RPMI7951 (cell line): Measurements from ENCODE around the gene BTRC. TPM values are rescaled to one million over a fixed set of nuclear protein-coding genes. Genes with fewer than 3 reads are reported as not detected.
A peak's percentile ranks its signal among the peaks of the same experiment; 100 is the strongest.

Experiments
- DNase-seq: peaks from one replicate; pipeline ENCODE4 v3.0.0-alpha.2; 2012; ENCODE audit warnings: low read depth
- total RNA-seq: library from RNA; depleted of rRNA; stranded (reverse); fragments of >200 nt; shearing (Covaris generic); gene quantifications from 2 replicates; pipeline ENCODE4 v1.2.3, GENCODE V29; 2014

Gene BTRC
- total RNA-seq, 1 experiment from 2014 or later = 7.1 TPM

DNA sequence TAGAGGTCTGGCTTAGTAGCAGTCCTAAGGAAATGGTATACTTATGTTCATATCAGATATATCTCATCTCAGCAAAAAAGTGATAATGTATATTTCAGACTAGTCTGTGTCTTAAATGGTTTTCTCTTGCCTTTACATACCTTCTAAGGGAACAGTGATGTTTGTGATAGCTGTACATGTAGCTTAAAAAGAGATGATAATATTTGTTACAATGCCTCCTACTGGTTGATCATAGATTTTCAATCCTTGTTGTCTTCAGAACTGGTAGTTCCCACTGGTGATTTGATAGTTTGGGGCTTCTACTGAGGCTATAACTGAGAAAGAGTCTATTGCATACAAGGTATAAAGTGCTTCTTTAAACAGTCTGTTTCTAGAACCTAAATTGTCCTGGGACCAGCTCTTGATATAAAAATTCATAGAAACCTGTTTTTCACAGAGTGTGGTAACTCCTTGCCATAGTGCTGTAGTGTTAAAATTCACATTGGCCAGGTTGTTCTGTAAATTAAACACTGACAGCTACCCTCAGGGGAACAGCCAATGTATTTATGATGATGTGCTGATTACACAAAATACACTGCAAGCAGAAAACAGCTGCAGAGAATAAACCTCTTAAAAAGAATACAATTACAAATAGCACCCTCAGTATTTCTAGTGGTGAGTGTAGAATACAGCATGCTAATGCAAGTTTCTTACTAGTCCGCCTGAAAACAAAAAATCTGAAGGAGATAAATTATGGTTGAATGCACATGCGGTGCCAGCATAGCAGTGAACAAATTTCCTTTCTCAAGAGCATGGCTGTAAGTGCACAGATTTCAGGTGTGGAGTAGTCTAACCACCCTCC lies 90.3 kb downstream of the BTRC start:
- DNase-seq = no peak

DNA sequence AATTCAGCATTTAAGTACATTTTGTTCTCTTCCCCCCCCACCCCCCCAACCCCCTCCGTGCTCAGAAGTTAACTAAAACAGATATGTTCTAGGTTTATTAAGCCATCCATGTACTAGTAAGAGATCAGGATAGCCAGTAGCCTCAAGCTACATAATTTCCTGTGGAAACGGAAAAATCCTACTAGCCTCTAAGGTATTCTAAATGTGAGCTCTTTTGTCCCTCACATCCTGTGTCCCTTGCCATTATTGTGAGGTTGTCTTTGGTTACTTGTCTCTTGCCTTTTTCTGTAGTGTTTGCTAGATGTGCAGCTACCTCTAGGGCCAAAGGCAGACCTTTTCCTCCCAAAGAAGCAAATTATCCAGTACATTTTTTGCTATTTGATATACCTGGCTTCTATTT lies 92.1 kb downstream of the BTRC start:
- DNase-seq = no peak

DNA sequence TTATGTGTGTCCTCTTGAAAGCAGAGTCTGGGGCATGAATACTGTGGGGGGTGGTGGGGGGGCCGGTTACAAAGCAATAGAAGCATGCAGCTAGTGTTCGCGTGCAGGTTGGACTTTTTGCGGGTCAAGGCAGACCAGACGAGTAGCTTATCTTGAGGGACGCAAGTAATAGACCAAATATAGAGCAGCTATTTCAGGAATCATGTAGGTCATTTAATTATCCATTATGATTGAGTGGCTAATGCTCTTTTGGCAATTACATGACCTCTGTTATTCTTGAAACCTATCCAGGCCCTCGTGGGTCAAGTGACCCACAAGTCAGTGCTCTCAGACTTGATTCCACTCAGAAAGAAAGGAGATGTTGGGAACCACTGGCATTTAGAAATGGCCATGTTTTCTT lies 93.0 kb downstream of the BTRC start:
- DNase-seq = no peak

DNA sequence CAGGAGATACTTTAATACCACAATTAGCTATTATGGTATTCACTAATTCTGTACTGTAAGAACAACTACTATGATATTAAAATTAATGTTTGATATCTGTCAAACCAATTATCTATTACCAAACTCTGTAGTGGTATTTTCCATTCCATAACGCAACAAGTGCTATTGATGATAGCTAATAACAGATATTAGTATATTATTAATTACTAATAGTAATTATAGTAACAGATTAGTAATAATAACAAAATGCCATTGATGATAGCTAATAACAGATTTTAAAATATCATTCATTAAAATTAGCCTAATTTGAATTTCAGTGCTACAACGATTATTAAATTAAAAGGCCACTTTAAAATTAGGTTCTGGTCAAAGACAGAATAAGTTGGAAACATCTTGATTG lies 93.5 kb downstream of the BTRC start:
- DNase-seq = no peak

GRCh38 chr10:101450277-101451080 lies 96.5 kb downstream of the BTRC start:
- DNase-seq = no peak

GRCh38 chr10:101451261-101451660 lies 97.3 kb downstream of the BTRC start:
- no peak for DNase-seq

GRCh38 chr10:101451667-101452069 lies 97.7 kb downstream of the BTRC start:
- DNase-seq = no peak

- no peak for DNase-seq
Observed at GRCh38 chr10:101452176-101452575, 98.2 kb downstream of the BTRC start.

DNA sequence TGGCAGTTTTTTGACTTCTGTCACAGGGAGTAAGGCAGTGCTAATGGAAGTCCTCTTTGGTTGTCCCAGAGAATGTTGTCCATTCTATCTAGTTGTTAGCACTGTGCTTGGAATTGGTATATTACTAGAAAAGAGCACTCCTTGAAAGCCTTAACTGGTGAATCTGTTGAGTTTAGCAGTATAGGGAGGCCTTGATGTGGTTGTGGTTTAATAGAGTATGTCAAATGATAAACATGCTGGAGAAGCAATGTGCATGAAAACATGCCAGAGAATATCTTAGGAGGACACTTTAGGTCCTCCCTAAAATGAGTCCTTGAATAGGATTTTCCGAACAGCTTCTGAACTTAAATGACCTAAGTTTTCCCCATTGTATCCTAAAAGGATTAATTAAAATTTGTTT lies 98.6 kb downstream of the BTRC start:
- no peak for DNase-seq

DNA sequence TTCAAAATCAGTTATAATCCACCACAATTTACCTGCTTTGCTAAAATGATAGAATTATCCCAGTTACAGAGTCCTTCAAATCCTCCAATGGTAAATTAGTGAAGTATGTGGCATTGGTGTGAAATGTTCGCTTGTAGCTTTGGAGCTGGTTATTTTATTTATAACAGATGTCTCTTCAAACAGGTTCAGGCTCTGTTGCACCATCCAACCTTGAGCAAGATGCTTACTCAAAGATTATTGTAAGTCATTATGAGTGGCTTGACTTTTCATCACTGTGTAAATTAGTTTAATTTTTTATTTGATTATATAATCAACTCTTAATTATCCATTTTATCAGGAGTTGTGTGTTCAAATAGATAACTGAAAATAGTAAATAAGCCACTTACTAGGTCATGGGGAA lies 99.4 kb downstream of the BTRC start:
- DNase-seq = no peak

GRCh38 chr10:101453791-101454718 lies 100.1 kb downstream of the BTRC start:
- DNase-seq = peak; percentile 57

- DNase-seq = no peak
Observed at GRCh38 chr10:101458869-101459268, 104.9 kb downstream of the BTRC start.

DNA sequence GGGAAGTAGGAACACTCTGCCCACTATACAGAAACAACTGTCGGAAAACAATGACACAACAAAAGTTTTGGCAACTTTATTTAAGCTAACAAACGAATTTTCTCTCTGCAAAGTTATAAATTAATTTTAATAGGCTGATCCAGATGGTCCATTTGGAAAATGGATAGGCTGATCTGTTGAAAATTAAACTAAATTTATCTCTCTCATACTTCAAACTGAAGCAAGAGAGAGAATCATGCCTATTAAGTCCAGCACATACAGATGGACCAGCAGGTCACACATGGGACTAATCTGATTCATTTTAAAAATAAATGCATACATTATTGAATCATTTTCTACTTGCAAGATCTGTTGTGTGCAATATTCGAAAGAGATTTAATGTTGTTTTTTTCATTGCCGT lies 110.1 kb downstream of the BTRC start:
- DNase-seq = no peak

DNA sequence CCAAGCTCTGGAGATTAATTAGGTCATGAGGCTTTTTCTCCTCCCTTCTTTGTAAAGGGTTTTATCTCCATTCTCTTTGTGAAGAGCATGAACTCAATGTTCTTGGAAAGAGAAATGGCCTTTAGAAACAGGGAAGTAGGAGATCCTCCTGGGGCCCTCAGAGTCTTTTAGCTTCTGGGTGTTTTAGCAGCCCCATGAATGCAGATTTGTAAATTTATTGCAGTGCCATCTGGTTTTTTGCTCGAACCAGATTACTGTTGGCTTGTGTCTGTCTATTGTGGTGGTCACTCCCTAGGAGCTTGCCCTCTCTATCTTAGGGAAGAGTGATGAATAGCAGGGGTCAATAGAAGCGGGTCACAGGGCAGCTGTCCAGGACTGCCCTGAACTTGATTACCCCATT lies 110.6 kb downstream of the BTRC start:
- no peak for DNase-seq

DNA sequence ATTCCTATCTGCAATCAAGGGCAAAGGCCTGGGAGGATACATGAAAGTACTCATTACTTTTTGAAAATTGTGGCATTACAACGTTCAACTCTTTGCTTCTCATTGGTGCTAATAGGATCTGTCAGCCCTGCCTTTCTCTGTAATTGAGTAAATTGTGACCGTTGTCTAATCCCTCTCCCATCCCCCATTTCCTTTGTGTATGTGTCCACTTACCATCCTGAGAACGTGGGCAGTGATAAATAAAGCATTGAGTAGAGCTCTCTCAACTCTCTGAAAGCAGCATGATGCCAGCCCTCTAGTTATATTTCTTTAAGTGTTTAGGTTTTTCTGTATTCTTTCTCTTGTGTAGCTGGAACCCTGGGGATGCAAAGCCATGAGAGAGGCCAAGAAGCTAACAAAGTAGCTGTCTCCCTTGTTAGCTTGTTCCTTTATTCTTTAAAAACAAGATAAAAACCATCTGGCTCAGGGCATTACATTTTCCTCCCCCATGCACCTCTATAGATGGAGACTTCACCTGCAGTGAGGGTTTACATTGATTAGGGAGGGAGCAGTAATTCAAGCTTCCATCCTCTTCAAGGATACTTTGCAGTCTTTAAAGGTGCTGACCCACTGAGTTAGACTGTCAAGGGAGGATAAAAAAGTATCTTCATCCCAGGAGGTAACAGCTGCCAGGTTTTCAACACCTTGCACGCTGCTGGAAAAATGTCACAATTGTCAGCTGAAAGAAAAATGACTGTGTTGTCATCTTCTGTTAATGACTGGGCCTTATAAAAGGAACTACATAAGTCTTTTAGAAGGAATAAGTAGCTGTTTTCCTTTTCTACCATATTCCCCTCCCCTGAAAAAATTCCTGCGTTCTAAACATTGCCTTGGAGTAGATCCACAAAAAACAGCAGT lies 112.3 kb downstream of the BTRC start:
- no peak for DNase-seq

DNA sequence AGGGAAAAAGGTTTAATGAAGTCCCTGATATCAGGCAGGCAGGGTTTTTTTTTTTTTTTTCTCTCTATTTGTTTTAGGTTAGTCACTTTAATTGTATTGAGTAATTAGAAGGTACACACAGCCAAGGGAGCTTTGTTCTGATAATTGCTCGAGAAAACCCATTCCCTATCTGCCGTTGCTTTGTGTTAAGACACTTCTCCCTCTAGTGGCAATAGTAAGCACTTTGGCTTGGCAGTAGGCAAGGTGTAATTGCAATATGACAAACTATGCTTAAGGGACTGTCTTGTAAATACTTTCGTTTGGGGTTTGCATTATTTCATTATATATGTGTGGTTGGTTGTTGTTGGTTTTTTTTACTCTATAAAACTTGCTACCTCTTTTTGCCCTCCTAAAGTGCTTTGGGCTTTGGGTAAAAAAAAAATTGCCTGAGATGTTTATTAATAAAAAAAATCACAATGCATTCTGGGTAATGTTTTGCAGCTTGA lies 113.4 kb downstream of the BTRC start:
- peak; percentile 62 for DNase-seq

DNA sequence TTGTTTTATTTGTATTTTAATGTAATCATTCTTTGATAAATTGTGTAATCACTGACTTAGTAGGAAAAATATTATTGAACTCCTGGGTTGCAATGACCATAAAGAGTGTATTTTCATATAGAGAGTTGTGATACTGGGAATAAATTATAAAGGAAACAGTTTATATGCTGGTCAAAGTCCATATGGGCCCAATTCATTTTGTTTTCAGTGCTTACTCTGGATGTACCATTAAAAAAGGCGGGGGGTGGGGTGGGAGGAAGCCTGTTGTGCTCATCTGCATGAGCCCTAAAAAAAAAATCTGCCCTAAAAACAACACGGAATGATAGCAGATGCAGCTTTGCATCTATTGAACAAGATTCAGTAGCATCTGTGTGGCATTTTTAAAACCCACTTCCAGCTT lies 114.2 kb downstream of the BTRC start:
- DNase-seq = no peak

DNA sequence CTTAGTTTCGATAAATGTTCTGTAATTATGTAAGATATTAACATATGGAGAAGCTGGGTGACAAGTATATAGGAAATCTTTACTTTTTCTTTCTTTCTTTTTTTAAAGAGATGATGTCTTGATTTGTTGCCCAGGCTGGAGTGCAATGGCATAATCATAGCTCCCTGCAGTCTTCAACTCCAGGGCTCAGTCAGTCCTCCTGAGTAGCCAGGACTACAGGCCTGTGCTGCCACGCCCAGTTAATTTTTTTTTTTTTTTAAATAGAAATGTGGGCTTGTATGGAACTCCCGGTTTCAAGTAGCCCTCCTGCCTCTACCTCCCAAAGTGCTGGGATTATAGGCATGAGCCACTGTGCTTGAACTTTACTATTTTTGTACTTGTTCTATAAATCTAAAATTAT lies 122.4 kb downstream of the BTRC start:
- no peak for DNase-seq

- DNase-seq = no peak
Observed at GRCh38 chr10:101478956-101479355, 125.0 kb downstream of the BTRC start.

GRCh38 chr10:101481256-101481655 lies 127.3 kb downstream of the BTRC start:
- no peak for DNase-seq

GRCh38 chr10:101482568-101482967 lies 128.6 kb downstream of the BTRC start:
- DNase-seq = no peak
